HuH-7.5 (cell line): Measurements from ENCODE around the gene COBL.

Experiments used
- DNase-seq: peaks from one replicate; pipeline ENCODE4 v3.0.0; 2011; ENCODE audit warnings: low spot score

The COBL gene

GRCh38 chr7:51250512-51250911 is 66.1 kb downstream of the COBL start:
- DNase-seq: no peak

GRCh38 chr7:51249991-51250390 is 66.6 kb downstream of the COBL start:
- no peak for DNase-seq

- DNase-seq: no peak
These were observed 67.2 kb downstream of the COBL start for GRCh38 chr7:51249187-51249945.

DNA sequence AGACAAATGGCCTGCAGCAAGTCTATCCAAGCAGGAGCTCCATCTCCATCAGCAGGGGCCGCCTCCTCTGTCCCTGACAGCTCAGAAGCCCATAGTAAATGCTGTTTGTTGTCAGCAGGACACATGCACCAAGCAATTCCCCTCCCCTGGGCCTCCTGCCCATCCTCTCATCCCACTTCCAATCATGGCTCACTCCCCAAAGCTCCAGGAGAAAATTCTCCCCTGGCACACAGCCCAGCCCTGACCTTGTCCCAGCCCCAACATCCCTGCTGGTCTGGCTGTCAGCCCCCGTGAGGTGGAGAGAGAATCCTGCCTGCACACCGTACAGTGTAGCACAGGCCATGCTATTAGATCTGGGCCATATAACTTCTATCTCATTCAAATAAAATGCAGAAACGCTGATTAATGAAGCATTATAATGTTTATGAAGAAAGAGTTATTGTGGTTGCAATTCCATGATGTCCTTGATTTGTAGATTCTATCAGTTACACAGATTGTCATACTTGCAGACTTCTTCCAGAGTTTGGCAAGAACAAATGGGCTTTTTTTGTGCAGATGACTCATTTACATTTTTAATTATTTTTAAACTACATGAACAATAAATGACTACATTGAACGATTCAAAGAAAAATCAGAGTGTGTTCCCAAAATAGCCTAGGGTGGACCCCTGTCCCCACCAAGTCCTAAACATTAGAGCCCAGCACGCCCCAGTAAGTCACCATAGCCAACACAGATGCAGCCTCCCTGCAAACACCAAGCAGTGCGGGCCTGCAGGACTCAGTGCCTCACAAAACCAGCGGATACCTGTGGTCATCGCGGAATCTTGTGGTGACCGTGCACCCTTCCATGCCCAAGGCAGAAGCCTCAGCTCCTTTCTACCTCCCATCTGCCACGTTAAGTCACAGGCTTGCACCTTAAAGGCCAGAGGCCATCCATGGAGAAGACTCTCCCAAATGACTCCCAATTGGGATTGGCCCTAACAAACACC is 70.1 kb downstream of the COBL start:
- DNase-seq: no peak

DNA sequence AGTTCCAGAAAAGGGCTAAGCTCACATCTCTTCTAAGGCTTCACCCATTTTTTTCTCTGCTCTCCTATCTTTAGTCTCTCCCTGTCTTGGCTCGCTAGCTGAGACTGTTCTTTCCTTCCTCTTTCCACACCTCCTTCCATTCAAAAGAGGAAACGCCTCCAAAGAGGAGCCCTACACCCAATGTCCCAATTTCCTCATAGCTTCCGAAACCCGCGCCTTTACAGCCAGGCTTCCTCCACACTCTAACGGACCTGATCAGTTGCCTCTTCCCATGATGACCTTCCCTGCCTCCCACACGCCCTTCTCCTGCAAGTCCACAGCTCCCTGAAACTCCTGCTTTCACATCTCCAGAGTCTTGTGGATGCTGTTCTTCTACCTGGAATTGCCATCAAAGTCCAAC is 71.7 kb downstream of the COBL start:
- no peak for DNase-seq

GRCh38 chr7:51244053-51244452 is 72.6 kb downstream of the COBL start:
- DNase-seq: no peak

DNA sequence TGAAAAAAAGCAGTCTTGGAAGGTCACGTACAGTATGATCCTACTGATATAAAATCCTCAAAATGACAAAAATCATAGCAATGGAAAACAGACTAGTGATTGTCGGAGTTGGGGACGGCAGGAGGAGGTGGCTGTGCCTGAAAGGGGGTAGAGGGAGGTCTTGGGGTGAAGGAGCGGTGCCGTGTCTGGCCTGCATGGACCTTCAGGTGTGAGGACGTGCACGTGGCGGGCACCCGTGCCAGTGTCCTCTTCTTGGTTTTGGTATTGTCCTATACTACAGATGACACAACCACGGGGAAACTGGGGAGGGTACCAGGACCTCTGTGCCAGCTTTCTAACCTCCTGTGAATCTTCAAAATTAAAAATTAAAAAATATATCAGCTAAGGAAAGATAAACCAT is 73.0 kb downstream of the COBL start:
- no peak for DNase-seq

DNA sequence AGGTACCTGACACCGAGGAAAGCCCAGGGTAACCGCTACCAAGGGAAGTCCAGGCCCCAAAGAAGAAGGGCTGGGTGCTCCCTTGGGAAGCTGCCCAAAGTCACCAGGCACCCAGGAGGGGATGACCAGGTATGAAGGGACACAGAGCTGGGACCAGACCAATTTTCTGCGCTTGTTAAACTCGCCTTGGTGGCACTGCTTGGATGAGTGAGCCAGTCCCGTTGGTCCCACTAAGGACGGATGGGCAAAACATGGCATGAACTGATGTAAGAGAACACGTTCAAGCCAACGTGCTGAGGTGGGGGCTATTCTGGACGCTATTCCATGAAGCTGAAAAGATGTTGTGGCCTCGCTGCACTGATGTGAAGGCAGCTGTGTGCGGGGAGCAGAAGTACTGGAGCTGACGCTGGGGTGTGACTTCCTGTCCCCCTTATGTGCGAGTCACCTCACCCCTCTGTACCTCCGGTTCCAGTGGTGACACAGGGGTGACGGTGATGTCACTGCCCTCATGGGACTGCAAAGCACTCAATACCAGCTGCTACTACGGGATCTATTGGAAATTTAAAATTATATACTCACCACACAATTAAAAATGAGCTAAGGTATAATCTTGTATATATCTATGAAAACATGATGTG is 73.6 kb downstream of the COBL start:
- no peak for DNase-seq

DNA sequence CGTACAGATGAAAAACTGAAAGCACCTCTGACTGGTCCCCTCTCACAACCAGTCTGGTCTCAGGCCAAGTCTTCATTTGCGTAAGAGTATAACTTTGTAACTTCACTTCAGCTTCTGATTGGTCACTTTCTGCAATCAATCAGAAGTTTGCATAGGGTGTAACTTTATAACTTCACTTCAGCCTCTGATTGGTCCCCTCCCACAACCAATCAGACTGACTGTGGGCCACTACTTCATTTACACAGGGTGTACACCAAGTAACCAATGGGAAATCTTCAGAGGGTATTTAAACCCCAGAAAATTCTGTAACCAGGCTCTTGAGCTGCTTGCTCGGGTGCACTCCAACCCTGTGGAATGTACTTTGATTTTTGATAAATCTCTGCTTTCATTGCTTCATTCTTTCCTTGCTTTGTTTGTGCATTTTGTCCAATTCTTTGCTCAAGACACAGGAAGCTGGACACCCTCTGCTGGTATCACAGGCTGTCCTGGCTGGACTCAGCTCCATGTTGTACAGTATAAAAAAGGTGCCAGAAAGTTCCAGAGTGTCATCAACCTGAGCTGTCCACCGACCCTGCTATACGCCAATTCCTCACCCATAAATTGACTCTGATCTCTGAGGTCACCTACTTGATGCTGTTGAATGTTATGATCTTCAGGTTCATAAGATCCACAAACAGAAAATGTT is 74.5 kb downstream of the COBL start:
- no peak for DNase-seq

GRCh38 chr7:51240868-51241267 is 75.7 kb downstream of the COBL start:
- no peak for DNase-seq

GRCh38 chr7:51239691-51240090 is 76.9 kb downstream of the COBL start:
- no peak for DNase-seq

DNA sequence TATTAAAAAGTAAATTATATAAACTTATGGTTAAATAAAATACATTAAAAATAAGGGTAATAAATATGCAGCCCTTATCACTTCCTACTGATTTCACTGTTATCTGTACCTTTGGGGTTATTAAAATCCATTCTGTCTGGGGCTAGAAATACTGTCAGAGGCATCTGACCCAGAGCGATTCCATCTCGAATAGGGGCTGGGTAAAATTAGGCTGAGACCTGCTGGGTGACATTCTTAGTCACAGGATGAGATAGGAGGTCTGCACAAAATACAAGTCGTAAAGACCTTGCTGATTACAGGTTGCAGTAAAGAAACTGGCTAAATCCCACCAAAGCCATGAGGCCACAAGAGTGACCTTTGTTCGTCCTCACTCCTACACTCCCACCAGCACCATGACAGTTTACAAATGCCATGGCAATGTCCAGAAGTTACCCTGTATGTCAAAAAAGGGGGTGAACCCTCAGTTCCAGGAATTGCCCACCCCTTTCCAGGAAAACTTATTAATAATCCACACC is 77.6 kb downstream of the COBL start:
- no peak for DNase-seq

DNA sequence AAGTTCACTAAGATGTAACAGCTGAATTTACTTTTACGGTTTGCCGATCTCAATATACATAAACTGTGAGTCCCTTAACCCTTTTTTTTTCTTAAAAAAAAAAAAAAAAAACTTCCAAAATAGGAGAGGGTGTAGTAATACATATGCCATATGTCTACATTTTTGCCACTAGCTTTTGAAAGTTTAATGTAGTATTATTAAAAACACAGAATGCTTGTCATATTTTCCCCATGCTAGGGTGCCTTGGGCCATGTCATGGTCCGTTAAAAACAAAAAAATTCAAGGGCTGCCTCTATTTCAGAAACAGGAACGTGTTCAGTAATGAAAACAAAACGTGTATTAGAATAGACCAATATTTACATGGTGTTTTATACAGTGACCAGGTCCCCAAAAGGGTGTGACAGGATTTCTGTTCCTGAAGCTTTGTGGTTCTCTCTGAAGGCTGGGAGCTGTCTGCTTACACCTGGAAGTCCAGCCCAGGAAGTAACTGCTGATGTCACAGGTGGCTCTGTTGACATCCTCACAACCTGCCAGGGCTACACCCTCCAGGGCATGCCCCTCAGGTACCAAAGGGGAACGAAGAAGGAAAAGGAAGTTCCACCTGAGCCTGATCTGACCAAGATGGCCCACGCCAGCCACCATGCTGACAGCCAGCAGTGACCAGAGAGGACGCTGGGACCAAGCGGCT is 79.0 kb downstream of the COBL start:
- no peak for DNase-seq

DNA sequence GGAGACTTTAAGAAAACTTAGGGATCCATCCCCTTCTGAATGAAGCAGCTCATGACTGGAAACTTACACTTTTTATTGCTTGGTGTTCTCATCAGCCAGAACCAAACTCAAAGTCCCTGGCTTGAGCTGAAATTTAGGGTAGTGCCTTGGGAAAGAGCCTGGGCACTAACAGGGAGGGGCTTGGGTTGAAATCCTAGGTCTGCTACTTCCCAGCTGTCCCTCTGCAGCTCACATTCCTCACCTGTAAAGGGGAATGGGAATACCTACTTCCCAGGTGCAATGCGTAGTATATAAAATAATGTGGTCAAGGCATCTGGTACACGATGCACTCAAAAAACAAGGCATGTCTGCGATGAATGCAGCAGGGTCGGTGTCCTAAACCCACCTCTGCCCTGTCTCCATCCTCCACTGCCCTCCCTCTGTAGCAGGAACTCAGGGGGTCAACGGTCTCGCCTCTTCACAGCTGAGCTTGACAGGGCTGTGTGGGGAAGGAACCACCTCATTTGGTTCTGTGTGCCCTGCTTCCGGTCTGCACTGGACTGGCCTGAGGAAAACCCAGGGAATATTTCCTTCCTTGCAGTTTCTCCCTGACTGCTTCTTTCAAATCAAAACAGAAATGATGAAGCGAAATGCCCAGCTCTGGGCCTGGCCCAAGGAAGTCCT is 80.0 kb downstream of the COBL start:
- DNase-seq: no peak

DNA sequence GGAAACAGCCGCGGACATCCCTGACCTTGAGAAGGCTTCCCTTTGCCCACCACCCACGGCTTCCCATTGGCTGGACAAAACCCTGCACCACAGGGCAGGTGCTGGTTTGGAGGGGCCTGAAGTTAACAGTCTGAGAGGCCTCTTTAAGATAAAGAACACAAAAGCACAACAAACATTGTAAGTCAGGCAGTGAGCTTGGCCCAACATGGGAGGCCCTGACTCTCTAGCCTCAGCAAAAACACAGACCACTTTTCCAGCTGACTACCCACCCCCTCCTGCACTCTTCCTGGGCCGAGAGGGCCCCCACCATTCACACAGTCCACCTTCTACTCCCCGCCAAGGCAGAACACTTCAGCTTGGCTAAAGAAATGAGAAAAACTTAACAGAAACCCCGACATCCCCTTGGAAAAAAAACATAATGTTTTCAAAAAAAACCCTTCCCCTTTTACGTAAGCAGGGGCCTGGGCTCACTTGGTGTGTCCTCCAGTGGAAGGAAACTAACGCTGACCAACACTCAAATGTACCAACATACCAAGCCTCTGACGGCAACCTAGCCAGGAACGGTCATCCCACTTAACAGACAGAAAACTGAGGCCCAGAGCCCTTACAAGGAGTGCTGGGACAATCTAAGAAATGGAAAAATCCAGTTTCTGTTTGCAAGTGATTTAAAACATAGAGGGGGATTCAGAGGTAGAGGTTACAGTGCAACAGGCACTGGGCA is 80.9 kb downstream of the COBL start:
- no peak for DNase-seq

DNA sequence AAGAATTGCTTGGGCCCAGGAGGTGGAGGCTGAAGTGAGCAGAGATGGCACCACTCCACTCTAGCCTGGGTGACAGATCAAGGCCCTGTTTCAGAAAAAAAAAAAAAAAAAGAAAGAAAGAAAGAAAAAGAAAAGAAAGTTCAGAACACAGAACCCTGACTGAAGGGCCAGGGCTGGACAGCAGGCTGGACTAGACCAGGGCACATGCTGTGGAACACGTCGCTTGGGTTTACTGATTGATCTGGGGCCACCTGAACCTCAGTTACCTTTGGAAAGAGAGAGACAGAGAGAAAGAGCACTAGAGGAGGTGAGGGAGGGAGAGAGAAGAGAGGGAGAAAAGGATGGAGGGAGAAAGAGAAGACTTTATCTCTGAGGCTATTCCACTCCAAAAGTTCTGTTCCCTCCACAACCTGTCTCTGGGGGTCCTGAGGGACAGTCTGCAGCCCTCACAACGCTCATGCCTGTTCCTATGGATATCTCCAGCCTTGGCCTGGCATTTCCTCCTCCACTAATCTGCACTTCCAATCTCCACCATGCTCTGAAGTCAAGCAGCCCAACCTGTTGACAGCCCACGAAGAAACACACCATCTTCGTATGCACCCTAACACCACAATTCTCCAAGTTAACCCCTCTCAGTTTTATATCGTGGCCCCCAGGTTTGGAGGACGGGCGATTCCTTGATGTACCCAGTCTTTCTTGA is 81.8 kb downstream of the COBL start:
- DNase-seq: no peak

- no peak for DNase-seq
These were observed 82.5 kb downstream of the COBL start for GRCh38 chr7:51234139-51234538.

GRCh38 chr7:51233374-51233773 is 83.2 kb downstream of the COBL start:
- no peak for DNase-seq

GRCh38 chr7:51230723-51231122 is 85.9 kb downstream of the COBL start:
- DNase-seq: no peak

DNA sequence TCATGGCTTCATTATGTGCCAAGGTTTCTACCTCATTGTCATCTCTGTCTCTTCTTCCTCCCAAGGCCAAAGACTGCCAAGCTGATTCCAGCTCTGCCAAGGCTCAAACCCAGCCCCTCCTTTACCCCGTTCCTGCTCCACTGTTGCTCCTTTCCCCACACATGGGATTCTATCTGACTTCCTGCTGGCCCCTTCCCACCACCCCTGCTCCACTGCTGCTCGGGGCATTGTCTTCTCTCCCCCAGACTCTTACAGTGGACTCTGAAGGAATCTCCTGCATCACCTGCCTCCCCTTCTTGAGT is 86.3 kb downstream of the COBL start:
- no peak for DNase-seq
